Endothelial cell of coronary artery (primary cell): ENCODE results near the gene DPP8. TPM values are rescaled to one million over a fixed set of nuclear protein-coding genes. Genes with fewer than 3 reads are reported as not detected.

Experiments used
- total RNA-seq: library from RNA; depleted of rRNA; stranded (reverse); fragments of >200 nt; gene quantifications from 2 replicates; pipeline ENCODE4 v1.2.3, GENCODE V29; 2014

DPP8 gene
- total RNA-seq = 43.1 and 43.6 TPM in 2 replicates

GRCh38 chr15:65516997-65517865 is at the start of gene DPP8:
DPP8 (minus strand) TSS chr15:65517689; CDS start chr15:65512553, 5,136 bp downstream.

GRCh38 chr15:65530318-65531111 is 13.0 kb upstream of the DPP8 start, which contains the start of gene HACD3:
HACD3 (plus strand) TSS chr15:65530463; CDS start chr15:65530632, 169 bp downstream.

Other genes with a start within 250 kb of the DPP8 start
- gene PARP16, start 230.8 kb downstream of the DPP8 start, total RNA-seq = 1.2 and 2.4 TPM in 2 replicates
- not detected in 2 replicates for gene RNU5A-1, start 221.6 kb downstream of the DPP8 start, total RNA-seq
- not detected in 2 replicates for gene RNU5B-1, start 213.0 kb downstream of the DPP8 start, total RNA-seq
- gene IGDCC3, start 139.7 kb downstream of the DPP8 start, total RNA-seq = not detected in 2 replicates
- gene IGDCC4, start 94.7 kb downstream of the DPP8 start, total RNA-seq = under 0.01 and 0.09 TPM in 2 replicates
- 92.5 and 93.0 TPM in 2 replicates for gene HACD3, start 12.8 kb upstream of the DPP8 start, total RNA-seq
- gene INTS14, start 93.4 kb upstream of the DPP8 start, total RNA-seq = 28.9 and 31.5 TPM in 2 replicates
- gene SLC24A1, start 104.2 kb upstream of the DPP8 start, total RNA-seq = 2.7 and 3.8 TPM in 2 replicates